HG03460 (cell line): Measurements from ENCODE around the gene DUS1L.

Experiments used
- ATAC-seq: cut with Tn5 transposase; IDR thresholded peaks from one replicate; pipeline ENCODE4 v1.9.1; 2021; ENCODE audit not compliant: unreplicated experiment

DUS1L gene

DNA sequence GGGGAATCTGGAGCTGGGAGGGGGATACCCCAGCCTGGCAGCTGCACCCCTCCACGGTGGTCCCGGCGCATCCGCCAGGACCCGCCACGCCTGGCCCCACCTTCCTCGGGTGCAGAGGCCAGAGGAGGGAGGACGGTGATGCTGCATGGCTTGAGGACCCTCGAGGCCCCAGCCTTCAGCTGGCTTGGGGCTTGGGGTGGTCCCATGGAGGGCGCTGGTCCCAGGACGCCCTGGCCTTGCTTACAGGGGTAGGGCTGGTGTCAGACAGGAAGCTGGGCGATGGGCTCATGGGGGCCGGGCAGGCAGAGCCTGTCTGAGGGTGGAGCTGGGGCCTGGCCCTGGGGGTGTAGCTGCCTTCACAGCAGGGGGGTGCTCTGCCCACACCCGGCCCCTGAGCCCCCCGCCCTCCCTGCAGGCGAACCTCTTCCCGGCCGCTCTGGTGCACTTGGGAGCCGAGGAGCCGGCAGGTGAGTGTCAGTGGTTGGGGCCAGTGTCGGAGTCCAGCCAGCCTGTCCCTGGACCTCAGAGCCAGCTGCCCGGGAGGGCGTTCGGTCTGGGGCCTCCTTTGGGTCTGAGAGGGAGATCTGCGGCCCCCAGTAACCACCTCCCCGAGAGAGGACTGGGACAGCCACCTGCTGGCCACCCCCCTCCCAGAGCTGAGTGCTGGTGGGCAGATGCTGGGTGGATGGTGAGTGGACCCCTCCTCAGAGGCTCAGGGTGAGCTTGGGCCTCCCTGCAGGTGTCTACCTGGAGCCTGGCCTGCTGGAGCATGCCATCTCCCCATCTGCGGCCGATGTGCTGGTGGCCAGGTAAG is 49.3 kb downstream of the DUS1L start:
- ATAC-seq, result no peak

DNA sequence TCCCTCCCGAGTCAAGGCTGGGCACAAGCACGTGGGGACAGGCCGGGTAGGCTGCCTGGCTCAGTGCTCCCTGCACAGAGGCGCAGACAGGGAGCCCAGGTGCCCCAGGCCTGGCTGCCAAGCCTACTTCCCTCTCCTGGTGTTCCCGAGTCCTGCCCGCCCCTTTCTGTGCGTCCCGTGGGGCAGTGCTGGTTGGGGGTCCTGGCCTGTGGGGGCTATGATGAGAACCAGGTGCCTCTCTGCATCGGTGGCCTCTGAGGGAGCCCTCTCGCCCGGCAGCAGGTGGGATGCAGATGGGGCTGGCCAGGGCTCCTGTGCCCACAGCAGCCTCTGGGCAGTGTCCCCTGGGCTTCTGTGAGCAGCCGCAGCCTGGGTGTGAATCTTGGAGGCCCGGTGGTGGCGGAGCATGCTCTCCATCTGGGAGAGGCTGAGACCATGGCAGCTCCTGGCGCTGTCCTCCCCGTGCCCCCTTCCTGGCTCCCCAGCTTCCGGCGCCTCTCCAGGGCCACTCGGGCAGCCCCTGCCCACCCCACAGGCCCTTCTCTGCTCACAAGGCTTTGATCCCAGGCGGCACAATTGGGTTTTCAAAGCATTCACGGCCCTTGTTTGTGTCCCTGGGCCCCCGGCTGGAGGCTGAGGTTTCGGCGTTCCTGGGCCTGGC is 50.2 kb downstream of the DUS1L start:
- no peak for ATAC-seq

DNA sequence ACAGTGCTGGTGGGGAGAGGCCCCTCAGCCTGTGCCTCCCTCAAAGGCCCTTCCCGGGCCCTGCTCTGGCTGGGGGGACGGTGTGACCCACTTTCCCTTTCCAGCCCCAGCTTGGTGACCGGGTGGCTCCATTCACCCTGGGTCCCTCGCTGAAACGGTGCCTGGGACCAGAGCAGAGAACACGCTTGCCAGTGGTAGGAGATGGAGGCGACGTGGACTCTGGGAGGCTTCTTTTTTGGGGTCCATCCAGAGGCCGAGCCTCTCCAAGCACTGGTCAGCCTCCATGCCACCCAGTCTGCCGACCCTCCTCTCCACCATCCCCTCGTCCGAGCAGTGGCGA is 50.7 kb downstream of the DUS1L start:
- no peak for ATAC-seq

DNA sequence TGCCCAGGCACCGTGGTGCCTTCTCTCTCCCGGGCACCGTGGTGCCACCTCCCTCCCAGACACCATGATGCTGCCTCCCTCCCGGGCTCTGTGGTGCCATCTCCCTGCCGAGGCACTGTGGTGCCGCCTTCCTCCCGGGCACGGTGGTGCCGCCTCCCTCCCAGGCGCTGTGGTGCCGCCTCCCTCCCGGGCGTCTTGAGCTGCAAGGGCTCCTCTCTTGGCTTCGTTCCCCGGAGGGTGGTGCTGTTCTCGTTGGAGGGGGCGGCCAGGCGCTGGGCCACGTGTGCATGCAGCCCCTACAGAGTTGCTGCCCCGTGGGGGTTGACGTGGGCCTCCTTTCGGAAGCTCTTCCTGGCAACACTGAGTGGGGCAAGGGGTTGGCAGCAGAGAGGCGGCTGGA is 51.2 kb downstream of the DUS1L start:
- no peak for ATAC-seq

DNA sequence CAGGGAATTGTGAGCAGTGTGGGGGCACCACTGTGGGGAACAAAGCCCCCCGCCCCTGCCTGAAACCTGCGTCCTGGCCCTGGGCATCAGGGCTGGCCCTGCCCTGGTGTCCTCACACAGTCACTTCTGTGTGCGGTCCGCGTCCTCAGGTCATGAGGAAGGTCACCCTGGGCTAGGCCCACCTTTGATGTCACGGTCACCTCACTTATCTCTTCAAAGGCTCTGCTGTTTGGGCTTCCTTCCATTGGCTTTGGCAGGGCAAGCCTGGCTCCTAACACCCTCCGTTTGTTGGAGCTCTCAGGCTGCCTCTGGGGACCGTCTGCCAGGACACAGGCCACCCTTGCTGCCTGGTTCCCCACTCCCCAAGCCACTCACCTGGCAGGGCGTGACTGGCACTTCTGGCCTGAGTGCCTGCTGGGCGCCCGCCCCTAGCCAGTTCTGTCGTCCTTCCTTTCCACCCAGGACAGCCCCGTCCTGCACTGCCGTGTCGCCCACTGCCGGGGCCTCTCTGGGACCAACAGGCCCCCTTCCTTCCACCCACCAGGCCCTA is 51.8 kb downstream of the DUS1L start:
- no peak for ATAC-seq

DNA sequence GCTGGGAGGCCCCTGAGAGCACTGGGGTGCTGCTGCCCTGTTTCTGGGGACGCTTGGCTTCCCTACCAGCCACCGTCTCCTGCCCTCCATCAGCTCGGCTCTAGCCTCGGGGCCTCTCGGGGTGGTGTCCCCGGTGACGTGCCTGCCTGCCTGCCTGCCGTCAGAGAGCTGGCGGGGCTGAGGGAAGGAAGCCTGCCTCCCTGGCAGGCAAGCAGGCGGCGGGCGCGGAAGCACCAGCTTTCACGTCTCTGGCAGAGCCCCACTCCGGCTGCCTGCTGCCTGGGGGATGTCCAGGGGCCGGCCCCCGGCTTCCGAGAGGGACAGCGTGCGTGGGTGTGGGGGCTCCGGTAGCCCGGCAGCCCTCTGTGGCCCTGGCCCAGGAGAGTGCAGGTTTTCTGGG is 52.3 kb downstream of the DUS1L start:
- no peak for ATAC-seq

DNA sequence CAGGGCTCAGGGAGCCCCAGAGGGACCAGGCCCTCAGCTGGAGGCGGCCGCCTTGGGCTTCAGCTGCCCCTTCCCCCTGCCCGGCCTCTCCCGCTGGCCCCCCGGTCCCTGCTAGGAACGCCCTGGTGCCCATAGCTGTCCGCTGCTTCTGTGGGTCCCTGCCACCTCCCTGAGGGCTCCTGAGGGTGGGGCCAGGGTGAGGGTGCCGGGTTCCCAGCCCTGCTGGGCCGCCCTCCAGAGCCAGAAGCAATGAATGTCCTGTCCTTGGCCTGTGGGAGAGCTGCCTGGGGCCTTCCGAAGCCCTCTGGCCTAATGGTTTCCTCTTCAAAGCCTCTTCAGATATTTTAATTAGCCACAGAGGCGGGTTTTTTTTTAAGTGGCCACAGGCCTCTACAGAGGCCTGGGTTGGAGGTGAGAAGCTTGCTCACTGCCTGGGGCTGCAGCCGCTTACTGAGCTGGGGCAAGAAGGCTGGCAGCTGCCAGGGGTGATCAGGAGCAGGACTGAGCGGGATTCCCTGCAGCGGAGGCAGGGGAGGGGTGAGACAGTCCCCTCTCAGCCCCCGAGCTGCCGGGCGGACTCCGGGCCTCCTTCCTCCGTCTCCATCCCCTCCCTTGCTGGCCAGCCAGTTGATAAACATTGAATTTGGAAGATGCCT is 52.8 kb downstream of the DUS1L start:
- no peak for ATAC-seq

DNA sequence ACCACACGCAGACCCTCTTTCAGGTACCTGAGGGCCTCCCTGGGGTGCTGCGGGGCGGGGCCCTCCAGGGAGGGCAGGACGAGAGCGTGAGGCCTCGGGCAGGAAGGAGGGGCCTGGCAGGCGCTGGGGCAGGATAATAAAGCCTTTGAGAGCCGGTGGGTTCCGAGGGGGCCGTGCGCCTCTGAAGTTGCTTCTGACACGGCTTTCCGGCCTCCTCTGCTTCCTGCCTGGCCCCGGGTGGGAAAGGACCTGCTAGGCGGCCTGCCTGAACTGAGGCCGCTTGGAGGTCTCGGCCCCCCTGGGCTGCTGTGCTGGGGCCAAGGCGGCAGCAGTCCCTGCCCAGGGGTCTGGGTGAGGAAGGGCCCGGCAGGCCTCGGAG is 53.4 kb downstream of the DUS1L start:
- no peak for ATAC-seq

DNA sequence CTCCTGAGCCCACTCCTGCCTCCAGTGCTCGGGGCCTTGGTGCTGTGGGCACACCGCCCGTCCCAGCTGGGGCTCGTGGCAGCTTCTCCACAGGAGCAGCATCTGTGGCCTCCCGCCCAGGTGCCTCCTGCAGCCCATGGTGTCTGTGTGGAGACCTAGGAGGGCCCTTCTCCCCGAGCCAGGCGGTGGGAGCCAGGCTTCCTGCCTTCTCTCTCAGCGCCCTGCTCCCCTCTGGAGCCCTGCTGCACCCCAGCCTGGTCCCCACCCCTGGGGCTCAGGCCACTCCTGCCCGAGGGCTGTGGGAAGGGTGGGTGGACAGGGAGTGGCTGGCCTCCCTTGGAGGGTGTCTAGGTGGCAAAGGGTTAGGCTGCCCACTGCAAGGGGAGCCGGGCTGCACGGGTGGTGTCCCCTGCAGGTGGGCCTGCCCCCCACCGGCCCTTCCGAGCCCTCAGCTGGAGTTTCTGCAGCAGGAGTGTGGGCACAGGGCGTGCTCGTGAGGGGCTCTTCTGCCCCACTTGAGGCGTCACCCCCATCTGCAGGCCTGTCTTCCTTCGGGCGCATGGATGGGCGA is 53.9 kb downstream of the DUS1L start:
- ATAC-seq, result no peak

DNA sequence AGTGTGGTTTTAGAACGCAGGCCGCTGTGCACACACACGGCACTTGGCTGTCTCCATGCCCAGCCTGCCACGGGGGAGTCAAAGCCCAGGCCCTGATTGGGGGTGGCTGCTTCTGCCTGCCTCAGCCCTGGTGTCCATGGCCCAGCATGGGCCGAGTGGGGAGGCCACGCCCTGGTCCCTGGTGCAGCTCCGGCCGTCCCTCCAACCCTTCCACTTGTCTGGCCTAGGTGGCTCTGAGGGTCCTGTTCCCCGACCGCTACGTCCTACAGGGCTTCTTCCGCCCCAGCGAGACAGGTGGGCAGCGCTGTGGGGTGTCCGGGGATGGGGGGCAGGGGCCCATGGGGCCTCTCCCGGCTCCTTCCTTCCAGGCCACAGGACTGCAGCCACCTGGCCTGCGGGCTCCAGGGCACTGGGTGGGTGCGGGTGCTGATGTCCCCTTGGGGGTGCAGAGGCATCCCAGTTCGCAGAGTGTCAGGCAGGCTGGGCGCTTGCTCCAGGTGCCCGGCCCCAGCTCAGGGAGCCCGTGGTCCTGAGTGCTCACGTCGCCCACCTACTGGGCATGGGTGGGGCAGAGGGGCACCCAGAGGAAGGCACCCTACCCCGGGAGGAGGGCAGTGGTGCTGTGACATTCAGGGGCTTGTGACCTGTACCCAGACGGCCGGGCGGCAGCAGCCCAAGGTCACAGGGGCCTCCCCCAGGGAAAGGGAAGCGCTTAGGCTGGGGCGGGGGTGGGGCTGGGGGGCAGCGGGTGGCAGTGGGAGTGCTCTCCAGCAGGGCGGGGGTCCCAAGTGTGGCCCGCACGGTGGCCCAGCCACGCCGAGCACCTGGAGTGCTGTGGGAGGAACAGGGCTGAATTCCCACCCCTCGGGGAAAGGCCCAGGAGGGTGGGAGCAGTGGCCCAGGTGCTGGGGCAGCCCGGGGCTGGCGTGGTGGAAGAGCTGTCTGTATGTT is 54.8 kb downstream of the DUS1L start:
- no peak for ATAC-seq

DNA sequence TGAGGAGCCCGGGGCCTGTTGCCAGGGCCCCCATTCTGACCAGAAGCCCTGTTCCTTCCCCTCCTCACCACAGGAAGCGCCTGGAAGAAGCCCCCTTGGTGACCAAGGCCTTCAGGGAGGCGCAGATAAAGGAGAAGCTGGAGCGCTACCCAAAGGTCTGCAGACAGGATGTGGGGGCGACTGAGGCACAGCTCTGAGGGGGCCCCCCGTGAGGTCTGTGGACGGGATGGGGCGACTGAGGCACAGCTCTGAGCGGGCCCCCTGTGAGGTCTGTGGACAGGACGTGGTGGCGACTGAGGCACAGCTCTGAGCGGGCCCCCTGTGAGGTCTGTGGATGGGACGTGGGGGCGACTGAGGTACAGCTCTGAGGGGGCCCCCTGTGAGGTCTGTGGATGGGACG is 56.2 kb downstream of the DUS1L start:
- no peak for ATAC-seq

DNA sequence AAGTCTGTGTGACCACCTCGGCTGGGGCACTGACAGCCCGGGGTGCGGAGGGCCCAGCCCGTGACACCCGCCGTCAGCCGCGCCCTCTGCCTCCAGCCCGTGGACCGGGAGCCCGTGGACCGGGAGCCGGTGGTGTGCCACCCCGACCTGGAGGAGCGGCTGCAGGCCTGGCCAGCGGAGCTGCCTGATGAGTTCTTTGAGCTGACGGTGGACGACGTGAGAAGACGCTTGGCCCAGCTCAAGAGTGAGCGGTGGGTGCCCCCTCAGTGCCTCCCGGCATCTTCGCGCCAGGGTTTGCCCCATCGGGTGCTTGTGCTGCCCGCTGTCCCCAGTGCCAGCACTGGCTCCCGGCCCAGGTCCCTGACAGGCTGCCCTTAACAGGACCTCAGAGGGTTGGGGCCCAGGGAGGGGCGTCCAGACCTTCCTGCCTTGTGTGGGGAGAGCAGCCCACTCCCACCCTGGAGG is 56.6 kb downstream of the DUS1L start:
- no peak for ATAC-seq

DNA sequence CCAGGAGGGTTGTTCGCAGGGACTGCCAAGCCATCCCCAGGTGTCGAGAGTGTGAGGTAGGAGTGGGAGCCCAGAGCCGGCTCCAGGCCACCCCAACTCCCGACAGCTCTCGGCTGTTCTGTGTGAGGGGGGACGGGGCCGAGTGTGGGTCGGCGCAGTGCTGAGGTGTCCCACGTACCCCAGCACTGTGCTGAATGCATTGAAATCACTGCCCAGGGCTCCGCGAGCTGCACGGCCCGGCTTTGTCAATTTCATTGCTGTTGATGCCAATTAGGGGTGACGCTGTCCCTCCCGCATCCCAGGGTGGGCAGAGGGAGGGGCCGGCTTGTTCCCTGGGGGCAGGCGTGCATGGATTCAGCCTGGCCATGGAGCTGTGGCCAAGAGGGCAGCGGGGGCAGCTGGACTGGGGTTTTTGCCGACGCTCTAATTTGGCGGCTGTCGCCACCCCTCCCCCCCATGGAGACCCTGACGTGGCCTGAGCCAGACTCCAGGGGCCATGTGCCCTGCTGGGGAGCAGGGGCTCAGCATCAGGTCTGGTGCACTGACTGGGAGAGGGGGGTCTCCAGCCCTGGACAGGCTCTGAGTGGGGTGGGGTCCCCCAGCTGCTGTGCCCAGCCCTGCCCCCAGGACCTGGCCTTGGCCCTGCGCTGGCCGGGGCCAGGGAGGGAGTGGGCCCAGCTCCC is 57.2 kb downstream of the DUS1L start:
- no peak for ATAC-seq
